HG03558 (cell line): ENCODE results near the gene ZNF536.
"Not testable (repeated sequence)": the region's sequence is repeated elsewhere in the genome, so short reads cannot be mapped to it uniquely, and the experiment has no call there.

Source experiments
- ATAC-seq: cut with Tn5 transposase; IDR thresholded peaks from one replicate; pipeline ENCODE4 v1.9.1; 2021; ENCODE audit warnings: moderate number of reproducible peaks; ENCODE audit not compliant: unreplicated experiment; ENCODE audit errors: extremely low read depth

The ZNF536 gene

DNA sequence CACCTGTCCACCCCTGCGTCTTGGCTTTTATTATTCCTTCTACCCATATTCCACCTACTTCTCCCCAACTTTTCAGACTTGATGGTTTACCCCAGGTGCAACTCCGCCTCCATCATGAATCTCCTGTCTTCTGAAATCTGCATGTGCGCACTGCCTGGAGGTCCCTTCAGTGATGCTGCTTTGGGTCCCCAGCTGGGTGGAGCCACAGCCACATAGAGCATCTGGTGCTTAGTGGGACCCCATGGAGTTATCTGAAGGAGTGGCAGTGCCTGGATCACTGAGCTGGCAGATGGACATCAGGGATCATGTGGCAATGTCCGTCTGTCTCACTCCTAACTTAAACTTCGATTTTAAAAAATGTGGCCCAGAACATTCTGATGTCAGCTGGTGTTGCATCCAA, 13.5 kb downstream of the ZNF536 start:
- no peak for ATAC-seq

DNA sequence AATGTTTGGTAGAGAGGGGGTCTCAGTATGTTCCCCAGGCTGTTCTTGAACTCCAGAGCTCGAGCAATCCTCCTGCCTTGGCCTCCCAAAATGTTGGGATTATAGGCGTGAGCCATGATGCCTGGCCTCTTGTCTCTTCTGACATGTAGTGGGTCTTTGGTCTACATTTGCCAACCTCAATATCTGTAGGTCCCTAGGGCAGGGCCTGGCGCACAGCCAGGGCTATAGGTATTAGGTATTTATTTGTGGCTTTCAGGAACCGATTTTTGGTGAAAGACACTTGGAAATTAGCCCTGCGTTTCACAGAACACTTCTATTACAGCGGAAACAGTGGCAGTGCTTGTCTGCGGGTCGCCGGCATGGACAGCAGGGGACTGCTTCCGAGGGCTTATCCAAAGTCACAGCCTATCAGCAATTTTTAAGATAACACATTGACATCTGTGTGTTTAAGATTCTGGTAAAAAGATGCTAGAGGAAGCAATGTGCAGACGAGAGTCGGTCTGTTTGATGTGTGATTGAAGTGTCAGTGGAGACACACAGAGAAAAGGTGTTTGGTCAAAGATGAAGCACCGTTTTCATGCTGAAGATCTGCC, 14.5 kb downstream of the ZNF536 start:
- ATAC-seq, result no peak

DNA sequence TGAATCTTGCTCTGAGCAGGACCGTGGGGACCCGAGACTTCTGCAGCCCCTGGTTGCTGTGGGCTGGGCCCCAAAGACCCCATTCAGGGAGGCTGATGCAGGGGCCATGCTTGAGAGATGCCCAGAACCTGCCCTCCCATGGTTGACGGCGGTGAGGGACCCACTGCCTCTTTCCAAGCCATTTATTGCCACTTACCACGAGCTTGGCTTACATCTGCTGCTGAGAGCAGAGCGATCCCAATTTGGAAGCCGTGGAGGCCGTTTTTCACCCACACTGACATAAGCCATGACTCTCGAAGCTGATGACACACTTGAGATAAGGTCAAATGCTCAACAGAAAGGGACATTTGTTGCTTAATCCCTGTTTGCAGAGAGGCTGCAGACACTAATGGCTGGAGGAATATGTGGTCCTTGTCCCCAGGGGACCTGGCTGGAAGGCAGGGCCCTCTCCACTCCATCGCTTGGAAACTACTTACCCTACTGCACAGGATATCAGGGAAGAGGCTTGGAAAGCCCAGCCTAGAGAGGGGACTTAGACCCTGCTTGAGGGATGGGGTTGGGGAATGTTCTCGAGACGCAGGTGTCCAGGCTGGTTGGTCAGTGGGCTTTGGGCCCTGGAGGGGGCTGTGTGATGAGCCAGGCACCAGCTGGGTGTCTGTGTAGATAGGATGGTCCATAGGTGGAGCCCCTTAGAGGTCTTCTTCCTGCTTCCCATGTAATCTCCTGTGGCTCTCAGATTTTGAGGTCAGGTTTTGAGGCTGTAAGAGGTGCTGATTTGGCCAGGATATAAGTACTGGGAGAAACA, 15.3 kb downstream of the ZNF536 start:
- no peak for ATAC-seq

DNA sequence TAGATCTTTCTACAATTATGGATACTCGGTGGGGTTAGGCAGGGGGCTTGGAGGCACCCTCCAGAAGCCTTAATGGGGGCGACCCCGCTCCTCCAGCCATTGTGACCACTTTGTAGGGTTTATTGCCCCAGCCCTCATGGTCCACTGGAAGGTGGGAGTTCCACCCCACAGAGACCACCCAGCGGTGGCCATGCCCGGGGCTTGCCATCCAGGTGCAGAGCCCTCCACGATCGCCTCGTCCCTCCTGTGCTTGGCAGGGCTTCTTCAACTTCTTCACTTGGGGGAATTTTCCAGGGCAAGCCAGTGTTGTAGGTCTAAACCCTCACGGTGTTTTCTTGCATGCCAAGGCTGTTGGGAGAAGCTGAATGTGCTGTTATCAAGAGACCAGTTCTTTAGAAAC, 16.1 kb downstream of the ZNF536 start:
- no peak for ATAC-seq

DNA sequence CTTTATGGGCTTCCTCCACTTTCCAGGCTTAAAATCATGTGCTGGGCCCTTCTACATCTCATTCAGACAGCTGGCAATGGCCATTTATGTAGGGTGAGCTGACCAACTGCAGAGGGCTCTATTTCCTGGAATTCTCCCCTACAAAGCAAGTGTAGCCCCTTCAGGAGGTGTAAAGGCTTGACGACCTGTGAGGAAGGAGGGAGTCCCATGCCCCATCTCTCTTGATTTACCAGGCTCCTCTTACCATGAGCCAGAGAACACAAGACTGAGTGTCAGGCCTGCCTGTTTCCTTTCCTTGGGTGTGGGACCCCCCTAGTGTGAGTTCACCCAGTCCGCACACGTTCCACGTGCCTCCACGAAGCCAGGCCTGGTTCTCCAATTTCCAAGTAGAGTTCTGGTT, 16.6 kb downstream of the ZNF536 start:
- no peak for ATAC-seq

DNA sequence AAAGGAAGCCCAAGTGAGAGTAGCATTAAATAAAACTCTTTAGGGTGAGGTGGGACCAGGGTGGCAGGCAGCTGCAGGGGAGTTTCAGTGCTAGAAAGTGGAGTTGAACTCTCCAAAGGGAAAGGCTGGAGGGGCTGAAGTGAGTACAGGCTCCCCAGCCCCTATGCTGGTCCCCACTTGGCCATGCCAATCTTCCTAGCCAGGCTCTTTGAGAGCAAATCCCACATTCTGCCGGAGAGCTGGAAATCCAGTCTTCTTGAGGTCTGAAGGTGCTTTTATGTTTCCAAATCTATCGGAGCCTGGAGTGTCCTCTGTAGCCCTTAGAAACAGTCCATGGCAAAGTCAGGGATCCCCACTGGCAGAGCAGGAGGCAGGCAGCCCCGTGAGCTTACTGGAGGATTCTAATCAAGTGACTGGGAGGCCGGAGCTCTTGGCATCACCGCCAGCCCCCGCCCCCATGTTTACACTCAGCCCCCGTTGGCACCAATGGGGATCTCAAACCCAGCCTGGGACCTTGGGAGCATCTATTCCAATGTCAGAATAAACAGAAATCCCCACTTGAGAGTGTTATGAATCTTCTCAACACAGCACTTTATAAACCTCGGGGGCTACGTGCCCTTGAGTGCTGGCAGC, 18.3 kb downstream of the ZNF536 start:
- no peak for ATAC-seq

DNA sequence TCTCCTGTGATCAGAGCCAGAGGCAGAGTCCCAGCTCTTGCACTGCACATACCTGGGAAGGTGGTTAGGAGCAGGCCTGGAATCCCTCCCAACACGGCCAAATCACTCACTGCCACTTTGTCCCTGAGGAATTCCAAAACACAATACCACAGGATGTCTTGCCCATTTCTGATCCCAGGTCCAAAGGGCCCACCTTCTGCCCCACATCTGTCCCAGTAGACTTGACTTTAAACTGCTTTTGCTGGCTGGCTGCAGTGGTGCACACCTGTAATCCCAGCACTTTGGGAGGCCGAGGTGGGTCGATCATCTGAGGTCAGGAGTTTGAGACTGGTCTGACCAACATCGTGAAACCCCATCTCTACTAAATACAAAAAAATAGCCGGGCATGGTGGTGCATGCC, 18.9 kb downstream of the ZNF536 start:
- ATAC-seq, result no peak

DNA sequence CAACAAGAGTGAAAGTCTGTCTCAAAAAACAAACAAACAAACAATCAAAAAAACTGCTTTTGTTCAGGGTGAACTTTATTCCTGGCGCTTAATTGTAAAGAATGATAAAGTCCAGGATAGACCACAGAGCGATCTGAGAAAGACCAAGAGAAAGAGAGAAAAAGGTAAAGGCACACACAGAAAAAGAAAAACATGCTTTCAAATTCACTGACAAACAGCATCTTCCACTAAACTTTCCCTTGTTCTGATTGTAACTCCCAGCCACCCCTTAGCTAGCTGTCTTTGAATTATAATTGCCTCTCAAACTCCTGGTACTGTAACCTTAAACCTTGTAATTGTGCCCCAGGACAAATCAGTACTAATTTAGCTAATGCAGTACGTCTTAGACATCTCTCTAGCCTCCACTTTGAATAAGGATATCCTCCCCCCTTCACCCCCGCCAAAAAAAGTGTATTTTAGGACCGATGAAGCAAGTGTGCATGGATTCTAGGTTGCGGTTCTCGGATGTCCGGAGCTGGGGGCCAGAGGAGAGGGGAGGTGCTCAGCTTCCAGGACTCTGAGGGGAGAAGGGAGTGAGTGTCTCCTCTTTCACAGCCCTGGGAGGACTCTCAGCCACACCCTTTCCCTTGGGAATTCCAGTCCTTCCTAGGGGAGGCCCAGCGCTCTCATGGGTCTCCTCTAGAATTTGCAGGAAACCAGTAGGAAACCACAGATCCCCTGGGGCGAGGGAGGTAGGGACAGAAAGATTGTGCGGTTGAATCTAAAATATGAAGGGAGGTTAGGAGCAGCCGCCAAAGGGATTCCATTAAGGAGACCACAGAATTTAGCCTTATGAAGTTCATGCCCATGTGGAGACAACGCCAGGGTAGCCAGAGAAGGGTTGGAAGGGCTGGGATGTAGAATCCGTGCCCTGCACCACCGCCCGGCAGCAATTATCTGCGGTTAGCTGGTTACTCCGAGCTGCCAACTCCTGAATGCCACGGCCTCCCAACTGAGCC, 19.7 kb downstream of the ZNF536 start:
- ATAC-seq, result no peak

DNA sequence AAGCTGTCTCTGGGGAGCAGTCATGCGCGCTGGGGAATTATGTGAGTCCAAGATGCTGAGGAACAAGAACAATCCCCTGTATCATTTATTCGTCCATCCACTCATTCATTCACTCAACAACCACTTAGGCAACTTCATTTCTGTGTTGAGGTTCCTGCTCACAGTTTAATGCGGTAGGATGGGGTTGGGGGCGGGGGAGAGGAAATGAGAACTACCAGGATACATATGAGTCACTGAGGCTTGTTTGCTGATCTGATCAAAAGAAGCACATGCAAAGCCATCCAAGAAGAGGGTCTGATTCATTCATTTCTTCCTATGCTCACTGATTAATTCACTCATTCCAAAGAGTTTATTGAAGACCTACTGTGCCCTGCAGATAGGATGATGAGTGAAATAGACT, 20.9 kb downstream of the ZNF536 start:
- no peak for ATAC-seq

DNA sequence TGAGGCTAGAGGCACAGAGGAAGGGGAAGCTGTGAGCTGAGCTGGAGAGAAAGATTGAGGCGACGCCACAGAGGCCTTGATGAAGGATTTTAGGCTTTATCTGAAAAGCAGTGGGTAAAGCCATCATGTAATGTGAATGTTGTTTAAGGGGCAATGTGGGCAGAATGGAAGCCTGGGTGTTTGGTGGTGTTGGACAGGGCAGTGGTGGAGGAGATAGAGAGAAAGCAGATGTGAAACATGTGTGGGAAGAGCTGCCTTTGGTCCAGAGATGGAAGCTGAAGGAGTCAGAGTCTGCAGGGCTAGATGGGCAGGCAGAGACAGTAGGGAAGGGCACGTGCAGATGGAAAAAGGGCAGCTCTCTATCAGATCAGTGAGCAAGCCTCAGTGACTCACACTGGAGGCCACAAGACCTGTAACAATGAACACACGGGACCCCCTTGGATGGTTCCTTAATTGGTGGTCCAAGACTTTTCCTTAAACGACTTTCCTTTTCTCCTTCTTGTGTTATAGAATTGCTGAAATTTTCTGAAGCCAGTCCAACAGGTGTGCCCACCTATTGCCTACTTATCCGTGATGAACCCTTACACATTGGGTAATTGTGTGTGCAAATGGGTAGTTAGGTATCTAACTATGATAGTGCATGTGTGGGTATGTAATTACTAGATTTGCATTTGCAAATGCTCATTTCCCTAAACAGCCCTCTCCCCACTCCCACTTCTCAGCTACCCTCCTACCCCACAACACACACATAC, 21.7 kb downstream of the ZNF536 start:
- ATAC-seq, result no peak

DNA sequence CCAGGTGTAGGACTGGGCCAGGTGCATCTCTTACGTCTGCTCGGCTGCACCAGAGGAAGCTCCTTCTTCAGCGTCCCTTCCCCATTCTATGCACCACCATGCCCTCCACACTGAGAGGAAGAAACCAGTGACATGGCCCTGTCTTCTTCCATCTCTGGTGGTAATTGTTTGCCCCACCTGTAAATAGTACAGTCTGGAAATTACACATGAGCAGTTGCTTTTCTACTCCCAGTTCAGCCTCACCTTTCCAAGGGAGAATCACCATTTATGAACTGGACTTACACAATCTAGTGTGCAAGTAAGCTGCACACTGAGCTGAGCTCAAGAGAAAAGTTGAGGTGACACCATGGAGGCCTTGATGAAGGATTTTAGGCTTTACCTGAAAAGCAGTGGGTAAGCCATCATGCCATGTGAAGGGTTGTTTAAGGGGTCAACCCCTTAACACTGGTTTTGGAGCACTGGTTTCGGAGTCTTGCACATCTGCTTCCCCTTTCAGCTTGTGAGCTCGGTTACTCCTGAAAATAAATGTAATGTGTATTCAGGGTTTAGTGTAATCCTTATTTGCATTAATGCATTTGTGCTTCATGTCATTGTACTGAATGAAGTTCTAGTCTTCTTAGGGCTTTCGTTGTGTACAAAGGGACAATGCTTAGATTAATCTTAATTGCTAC, 22.4 kb downstream of the ZNF536 start:
- ATAC-seq, result no peak

DNA sequence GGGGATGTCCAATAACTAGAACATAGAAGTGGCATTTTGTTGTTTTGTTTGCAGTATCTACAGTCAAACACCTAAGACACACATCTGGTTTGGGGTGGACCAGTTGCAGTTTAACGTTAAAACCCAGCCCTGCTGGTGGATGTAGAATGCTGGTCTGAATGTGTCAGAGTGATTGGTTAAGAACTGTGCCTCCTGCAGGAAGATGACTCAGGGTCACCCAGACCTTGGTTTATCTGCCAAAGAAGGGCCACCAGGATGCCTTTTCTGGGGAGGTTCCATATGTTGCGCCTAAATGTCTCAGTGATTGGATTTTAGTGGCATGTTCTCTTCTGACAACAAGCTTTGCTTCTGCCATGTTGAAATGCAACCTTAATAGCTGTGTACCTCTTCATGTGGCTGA, 23.1 kb downstream of the ZNF536 start:
- no peak for ATAC-seq

DNA sequence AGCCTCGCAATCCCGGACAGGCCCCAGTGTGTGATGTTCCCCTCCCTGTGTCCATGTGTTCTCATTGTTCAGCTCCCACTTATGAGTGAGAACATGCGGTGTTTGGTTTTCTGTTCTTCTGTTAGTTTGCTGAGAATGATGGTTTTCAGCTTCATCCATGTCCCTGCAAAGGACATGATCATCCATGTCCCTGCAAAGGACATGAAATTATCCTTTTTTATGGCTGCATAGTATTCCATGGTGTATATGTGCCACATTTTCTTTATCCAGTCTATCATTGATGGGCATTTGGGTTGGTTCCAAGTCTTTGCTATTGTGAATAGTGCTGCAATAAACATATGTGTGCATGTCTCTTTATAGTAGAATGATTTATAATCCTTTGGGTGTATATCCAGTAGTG, 26.4 kb downstream of the ZNF536 start:
- ATAC-seq, result not testable (repeated sequence)

DNA sequence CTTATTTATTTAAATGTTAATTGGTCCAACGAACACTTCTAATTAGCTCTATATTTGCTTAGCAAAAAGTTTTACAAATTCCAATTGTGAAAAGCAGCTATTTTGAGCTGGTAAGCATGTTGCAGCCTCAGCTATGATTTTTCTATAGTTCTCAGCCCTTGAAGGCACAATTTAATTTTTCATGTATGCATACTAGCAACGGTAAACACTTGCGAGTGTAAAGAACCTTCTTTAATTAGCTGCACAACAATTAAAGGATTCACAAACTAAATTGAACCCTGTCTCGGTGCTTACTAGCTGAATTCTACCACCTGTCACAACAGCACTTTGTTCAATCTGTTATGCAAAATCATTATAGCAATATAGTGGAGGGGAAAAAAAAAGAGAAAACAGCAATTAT, 29.8 kb downstream of the ZNF536 start:
- ATAC-seq, result no peak

DNA sequence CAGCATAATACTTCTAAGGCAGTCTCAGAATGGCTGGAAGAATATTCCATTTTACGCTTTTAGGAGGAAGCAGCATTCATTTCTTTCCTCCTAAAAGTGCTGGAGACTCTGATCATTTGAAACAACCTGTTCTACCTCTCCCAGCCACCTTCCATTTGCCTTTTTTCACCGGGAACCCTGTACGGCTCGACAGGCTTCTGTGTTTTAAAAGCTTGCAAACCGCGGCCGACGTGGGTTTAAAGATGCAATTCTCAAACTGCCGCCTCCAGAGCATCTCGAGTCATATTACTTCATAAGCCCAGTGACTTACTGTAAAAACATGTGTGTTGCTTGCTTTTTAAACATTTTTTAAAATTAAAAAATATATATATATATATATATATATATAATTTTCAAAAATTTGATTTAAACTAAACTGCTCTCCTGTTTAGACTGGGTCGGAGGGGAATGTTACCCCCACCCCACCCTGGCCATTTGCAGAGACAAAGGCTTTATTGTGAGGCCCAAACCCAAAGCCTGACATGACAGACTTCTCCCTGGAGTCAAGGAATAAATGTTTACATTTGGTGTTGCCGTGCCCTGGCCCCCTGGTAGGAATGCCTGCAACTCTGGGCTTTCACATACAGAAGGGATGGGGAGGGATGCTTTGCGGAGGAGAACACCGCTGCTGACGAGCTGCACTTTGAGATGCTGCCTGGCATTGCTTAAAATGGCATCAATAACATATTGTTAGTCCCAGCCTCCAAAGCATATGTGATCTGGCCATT, 30.4 kb downstream of the ZNF536 start:
- no peak for ATAC-seq

DNA sequence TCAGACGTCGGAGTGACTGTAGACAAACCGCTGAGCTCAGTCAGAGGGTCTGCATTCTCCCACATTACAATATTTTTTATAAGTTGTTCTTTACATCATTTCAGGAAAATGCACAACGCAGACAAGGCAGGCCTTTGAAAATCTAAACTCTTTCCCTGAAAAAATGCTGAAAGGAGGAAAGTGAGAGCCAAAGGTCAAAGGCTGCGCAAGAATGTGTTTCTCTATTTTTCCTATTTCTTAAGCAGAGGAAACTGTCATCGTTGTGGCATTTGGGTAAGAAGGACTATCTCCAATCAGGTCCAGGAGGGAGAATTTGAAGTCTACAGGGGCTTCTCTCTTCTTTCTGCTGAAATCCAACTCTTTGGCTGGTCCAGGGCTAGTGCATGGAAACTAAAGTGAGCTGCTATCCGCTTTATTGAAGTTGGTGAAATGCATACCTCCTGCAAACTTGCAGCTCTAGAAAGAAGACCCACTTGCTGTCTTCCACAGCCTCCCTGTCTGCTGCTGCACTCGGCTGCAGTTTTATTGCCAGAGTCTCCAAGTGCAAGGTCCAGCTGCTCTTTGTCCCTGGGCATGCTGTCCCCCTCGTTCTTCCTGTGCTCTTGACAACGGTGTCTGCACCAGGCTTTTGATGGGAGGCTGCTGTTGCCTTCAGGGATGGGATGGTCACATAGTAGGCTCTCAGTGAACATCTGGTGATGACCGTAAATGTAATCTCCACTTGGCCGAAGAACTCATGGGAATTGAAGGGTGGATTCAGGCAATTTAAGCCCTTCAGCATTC, 31.2 kb downstream of the ZNF536 start:
- ATAC-seq, result no peak

DNA sequence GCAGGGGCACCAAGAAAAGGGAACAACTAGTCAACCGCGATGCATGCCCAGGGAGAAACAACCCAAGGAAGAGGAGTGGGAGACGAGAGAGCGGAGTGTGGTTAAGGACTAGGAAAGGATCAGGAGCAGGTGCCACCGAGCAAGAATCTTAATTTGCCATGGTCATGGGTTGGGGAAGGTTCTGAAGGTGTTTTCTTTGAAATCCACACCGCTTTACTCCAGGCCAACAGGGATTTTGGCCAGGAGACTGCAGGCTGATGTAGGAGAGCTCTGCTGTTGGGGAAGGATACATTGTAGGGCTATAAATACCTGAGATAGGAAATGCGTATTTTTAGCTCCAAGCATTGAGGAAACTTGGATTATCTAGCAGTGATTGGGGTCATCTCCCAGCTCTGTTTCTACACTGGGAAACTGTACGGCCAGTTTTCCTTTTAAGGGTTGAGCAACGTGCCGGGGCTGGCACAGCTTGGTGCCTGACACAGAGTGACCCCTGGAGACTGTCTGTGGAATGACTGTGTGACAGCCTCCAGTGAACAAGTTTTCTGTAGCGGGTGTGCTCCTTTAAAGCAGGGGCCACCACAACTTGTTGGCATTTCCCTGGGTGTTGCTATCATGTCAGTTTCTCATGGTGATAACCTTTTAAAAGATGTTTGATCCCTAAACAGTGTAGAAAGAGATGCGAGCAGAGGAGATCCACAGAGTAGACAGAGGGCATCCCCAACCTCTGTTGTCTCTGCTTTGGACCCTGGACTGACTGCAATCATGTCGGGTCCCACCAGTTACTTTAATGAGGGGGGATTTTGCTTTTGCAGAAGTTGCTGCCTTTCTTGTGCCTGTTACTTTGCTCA, 34.3 kb downstream of the ZNF536 start:
- ATAC-seq, result no peak
